HG02759 (cell line): Measurements from ENCODE around the gene MYO5B.
"Not testable (repeated sequence)": the region's sequence is repeated elsewhere in the genome, so short reads cannot be mapped to it uniquely, and the experiment has no call there.

ENCODE experiments used
- ATAC-seq: cut with Tn5 transposase; IDR thresholded peaks from one replicate; pipeline ENCODE4 v1.9.1; 2021; ENCODE audit warnings: mild to moderate bottlenecking, moderate library complexity; ENCODE audit not compliant: unreplicated experiment

MYO5B gene

GRCh38 chr18:49843778-49844625 is 350.9 kb downstream of the MYO5B start:
- ATAC-seq = no peak

GRCh38 chr18:49843131-49843530 is 351.8 kb downstream of the MYO5B start:
- no peak for ATAC-seq

- no peak for ATAC-seq
These were observed 352.3 kb downstream of the MYO5B start for GRCh38 chr18:49842656-49843055.

- ATAC-seq = no peak
These were observed 353.4 kb downstream of the MYO5B start for GRCh38 chr18:49841236-49842217.

- no peak for ATAC-seq
These were observed 355.9 kb downstream of the MYO5B start for GRCh38 chr18:49839012-49839411.

GRCh38 chr18:49838381-49838780 is 356.6 kb downstream of the MYO5B start:
- no peak for ATAC-seq

- no peak for ATAC-seq
These were observed 357.1 kb downstream of the MYO5B start for GRCh38 chr18:49837889-49838288.

- ATAC-seq = not testable (repeated sequence)
These were observed 357.6 kb downstream of the MYO5B start for GRCh38 chr18:49837316-49837835.

- no peak for ATAC-seq
These were observed 359.5 kb downstream of the MYO5B start for GRCh38 chr18:49835405-49835804.

GRCh38 chr18:49834258-49834657 is 360.7 kb downstream of the MYO5B start:
- no peak for ATAC-seq

GRCh38 chr18:49833814-49834213 is 361.1 kb downstream of the MYO5B start:
- ATAC-seq = no peak

- ATAC-seq = no peak
These were observed 362.7 kb downstream of the MYO5B start for GRCh38 chr18:49832221-49832647.

- ATAC-seq = no peak
These were observed 367.0 kb downstream of the MYO5B start for GRCh38 chr18:49827996-49828395.

GRCh38 chr18:49819823-49820671 is 374.9 kb downstream of the MYO5B start:
- no peak for ATAC-seq

- no peak for ATAC-seq
These were observed 375.8 kb downstream of the MYO5B start for GRCh38 chr18:49819071-49819662.

- ATAC-seq = no peak
These were observed 377.0 kb downstream of the MYO5B start for GRCh38 chr18:49817947-49818346.

GRCh38 chr18:49815927-49816326 is 379.0 kb downstream of the MYO5B start:
- no peak for ATAC-seq

- ATAC-seq = peak; percentile 30
These were observed 380.8 kb downstream of the MYO5B start for GRCh38 chr18:49814147-49814499.

- ATAC-seq = peak; percentile 89
These were observed 381.4 kb downstream of the MYO5B start, which contains the start of gene ACAA2 for GRCh38 chr18:49813319-49814146. Gene ACAA2, minus strand, starts transcription at chr18:49813533. Its CDS starts 49 bp downstream, at chr18:49813484.
